Measurements from ENCODE around the gene PHTF2.
"Not testable (repeated sequence)": the region's sequence is repeated elsewhere in the genome, so short reads cannot be mapped to it uniquely, and the experiment has no call there.

Gene PHTF2

GRCh38 chr7:77782383-77782782 lies 16.2 kb upstream of the PHTF2 start:
- peaks cover 4% of the 10 kb centered on the region; the same call in 1 of the 2 replicates for H3F3A ChIP-seq (ENCODE audit: control insufficient read depth, insufficient read depth)
- no peak for TF ChIP-seq CTCF (IDR thresholded peaks at IDR 0.05; ENCODE audit: low read depth, low read length, poor library complexity, severe bottlenecking)
- no peak for TF ChIP-seq EZH2phosphoT487 (IDR thresholded peaks at IDR 0.05; ENCODE audit: borderline replicate concordance, low read length)
- no peaks in the 10 kb centered on the region for H3K9me3 ChIP-seq (ENCODE audit: control insufficient read depth, insufficient read depth, low read length)
- no peaks in the 10 kb centered on the region for H3K27me3 ChIP-seq (ENCODE audit: control insufficient read depth, low read length)
- no peak overlapping the region for H3K27ac ChIP-seq (ENCODE audit: low read depth, low read length)
- no peaks in the 10 kb centered on the region for H3K9me2 ChIP-seq (replicated peaks; ENCODE audit: control insufficient read depth, low read length)
- H4K20me1 ChIP-seq (ENCODE audit: control insufficient read depth, insufficient read depth, low read depth, low read length): no peaks in the 10 kb centered on the region; the same call in 1 of the 2 replicates
- peaks cover 17% of the 10 kb centered on the region for H3K4me1 ChIP-seq (ENCODE audit: control insufficient read depth, low read length)
- no peak overlapping the region for H3K4me2 ChIP-seq (ENCODE audit: low read length)
- H3K36me3 ChIP-seq (ENCODE audit: control insufficient read depth, low read length): peaks cover 47% of the 10 kb centered on the region
- H3K79me2 ChIP-seq (ENCODE audit: control insufficient read depth, low read length): no peaks in the 10 kb centered on the region
- no peak overlapping the region for H3K4me3 ChIP-seq (ENCODE audit: low read length)

- Histone ChIP-seq H3K4me2 (ENCODE audit: low read length) (no peak overlapping the region), H3K79me2 (ENCODE audit: control insufficient read depth, low read length) (no peaks in the 10 kb centered on the region), H3F3A (ENCODE audit: control insufficient read depth, insufficient read depth) (peaks cover 4% of the 10 kb centered on the region; the same call in 1 of the 2 replicates), H4K20me1 (ENCODE audit: control insufficient read depth, insufficient read depth, low read depth, low read length) (no peaks in the 10 kb centered on the region; the same call in 1 of the 2 replicates), H3K4me3 (ENCODE audit: low read length) (no peak overlapping the region), H3K4me1 (ENCODE audit: control insufficient read depth, low read length) (peaks cover 17% of the 10 kb centered on the region), H3K9me3 (ENCODE audit: control insufficient read depth, insufficient read depth, low read length) (no peaks in the 10 kb centered on the region), H3K27me3 (ENCODE audit: control insufficient read depth, low read length) (no peaks in the 10 kb centered on the region), H3K27ac (ENCODE audit: low read depth, low read length) (no peak overlapping the region), H3K36me3 (ENCODE audit: control insufficient read depth, low read length) (peaks cover 41% of the 10 kb centered on the region), H3K9me2 (replicated peaks; ENCODE audit: control insufficient read depth, low read length) (no peaks in the 10 kb centered on the region)
- no peak for TF ChIP-seq CTCF (IDR thresholded peaks at IDR 0.05; ENCODE audit: low read depth, low read length, poor library complexity, severe bottlenecking)
- no peak for TF ChIP-seq EZH2phosphoT487 (IDR thresholded peaks at IDR 0.05; ENCODE audit: borderline replicate concordance, low read length)
Observed at GRCh38 chr7:77783111-77783510, 15.5 kb upstream of the PHTF2 start.

- Histone ChIP-seq H4K20me1 (ENCODE audit: control insufficient read depth, insufficient read depth, low read depth, low read length) (no peaks in the 10 kb centered on the region; the same call in 1 of the 2 replicates), H3K27me3 (ENCODE audit: control insufficient read depth, low read length) (no peaks in the 10 kb centered on the region), H3K4me2 (ENCODE audit: low read length) (no peak overlapping the region), H3K9me2 (replicated peaks; ENCODE audit: control insufficient read depth, low read length) (no peaks in the 10 kb centered on the region), H3K36me3 (ENCODE audit: control insufficient read depth, low read length) (peaks cover 36% of the 10 kb centered on the region), H3K27ac (ENCODE audit: low read depth, low read length) (no peak overlapping the region), H3K9me3 (ENCODE audit: control insufficient read depth, insufficient read depth, low read length) (no peaks in the 10 kb centered on the region), H3K4me1 (ENCODE audit: control insufficient read depth, low read length) (peaks cover 17% of the 10 kb centered on the region), H3K4me3 (ENCODE audit: low read length) (no peak overlapping the region), H3F3A (ENCODE audit: control insufficient read depth, insufficient read depth) (peaks cover 8% of the 10 kb centered on the region; the same call in 1 of the 2 replicates), H3K79me2 (ENCODE audit: control insufficient read depth, low read length) (no peaks in the 10 kb centered on the region)
- TF ChIP-seq CTCF (IDR thresholded peaks at IDR 0.05; ENCODE audit: low read depth, low read length, poor library complexity, severe bottlenecking): no peak
- no peak for TF ChIP-seq EZH2phosphoT487 (IDR thresholded peaks at IDR 0.05; ENCODE audit: borderline replicate concordance, low read length)
Observed at GRCh38 chr7:77783545-77783944, 15.0 kb upstream of the PHTF2 start.

- H3K79me2 ChIP-seq (ENCODE audit: control insufficient read depth, low read length); H4K20me1 ChIP-seq (ENCODE audit: control insufficient read depth, insufficient read depth, low read depth, low read length); H3K4me2 ChIP-seq (ENCODE audit: low read length); H3K4me3 ChIP-seq (ENCODE audit: low read length); H3K27me3 ChIP-seq (ENCODE audit: control insufficient read depth, low read length); H3K9me2 ChIP-seq (replicated peaks; ENCODE audit: control insufficient read depth, low read length); H3K27ac ChIP-seq (ENCODE audit: low read depth, low read length); H3K9me3 ChIP-seq (ENCODE audit: control insufficient read depth, insufficient read depth, low read length): not testable (repeated sequence)
- Histone ChIP-seq H3K4me1 (ENCODE audit: control insufficient read depth, low read length) (peaks cover 17% of the 10 kb centered on the region), H3F3A (ENCODE audit: control insufficient read depth, insufficient read depth) (peaks cover 12% of the 10 kb centered on the region; the same call in 1 of the 2 replicates), H3K36me3 (ENCODE audit: control insufficient read depth, low read length) (peaks cover 29% of the 10 kb centered on the region)
Observed at GRCh38 chr7:77784426-77784825, 14.1 kb upstream of the PHTF2 start.
